ENCODE results near the gene MS4A4A.

- no peak for TF ChIP-seq POLR2A (IDR thresholded peaks at IDR 0.05)
- TF ChIP-seq, protein P1, sequence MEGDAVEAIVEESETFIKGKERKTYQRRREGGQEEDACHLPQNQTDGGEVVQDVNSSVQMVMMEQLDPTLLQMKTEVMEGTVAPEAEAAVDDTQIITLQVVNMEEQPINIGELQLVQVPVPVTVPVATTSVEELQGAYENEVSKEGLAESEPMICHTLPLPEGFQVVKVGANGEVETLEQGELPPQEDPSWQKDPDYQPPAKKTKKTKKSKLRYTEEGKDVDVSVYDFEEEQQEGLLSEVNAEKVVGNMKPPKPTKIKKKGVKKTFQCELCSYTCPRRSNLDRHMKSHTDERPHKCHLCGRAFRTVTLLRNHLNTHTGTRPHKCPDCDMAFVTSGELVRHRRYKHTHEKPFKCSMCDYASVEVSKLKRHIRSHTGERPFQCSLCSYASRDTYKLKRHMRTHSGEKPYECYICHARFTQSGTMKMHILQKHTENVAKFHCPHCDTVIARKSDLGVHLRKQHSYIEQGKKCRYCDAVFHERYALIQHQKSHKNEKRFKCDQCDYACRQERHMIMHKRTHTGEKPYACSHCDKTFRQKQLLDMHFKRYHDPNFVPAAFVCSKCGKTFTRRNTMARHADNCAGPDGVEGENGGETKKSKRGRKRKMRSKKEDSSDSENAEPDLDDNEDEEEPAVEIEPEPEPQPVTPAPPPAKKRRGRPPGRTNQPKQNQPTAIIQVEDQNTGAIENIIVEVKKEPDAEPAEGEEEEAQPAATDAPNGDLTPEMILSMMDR (IDR thresholded peaks at IDR 0.05), result no peak
These were observed 38.7 kb upstream of the MS4A4A start for GRCh38 chr11:60241786-60242185.

Measured in transverse colon (tissue), 3 donors.